Heart right ventricle (tissue), 16 donors: Measurements from ENCODE around the gene TCTN3. TPM values are rescaled to one million over a fixed set of nuclear protein-coding genes. Genes with fewer than 3 reads are reported as not detected.

Experiments used
- ATAC-seq, 8 donors: fragments of 200-7000 bp; cut with Tn5 transposase; one replicate each; pipeline ENCODE4 v1.9.1; 2020; ENCODE audit warnings: mild to moderate bottlenecking in 8 of 8, moderate library complexity in 8 of 8, moderate number of reproducible peaks in 1 of 8
- DNase-seq, 2 donors: peaks; one replicate each; pipeline ENCODE4 v3.0.0-alpha.2; 2020
- H3K27ac ChIP-seq, 10 donors: fragments of 200-600 bp; sonication (generic) in 2 of 10; one replicate each; pipeline versions ENCODE4 v1.5.0 to v1.8.0; 2020 to 2022; ENCODE audit warnings: mild to moderate bottlenecking in 3 of 10
- H3K27me3 ChIP-seq, 7 donors: fragments of 200-600 bp; one replicate each; pipeline ENCODE4 v1.8.0; 2021 to 2022; ENCODE audit warnings: mild to moderate bottlenecking in 2 of 7
- H3K36me3 ChIP-seq, 9 donors: fragments of 200-600 bp; sonication (generic) in 1 of 9; one replicate each; pipeline versions ENCODE4 v1.5.0 to v1.8.0; 2020 to 2022; ENCODE audit warnings: mild to moderate bottlenecking in 2 of 9
- H3K4me1 ChIP-seq, 9 donors: fragments of 200-600 bp; sonication (generic) in 1 of 9; one replicate each; pipeline versions ENCODE4 v1.5.0 to v1.8.0; 2020 to 2022; ENCODE audit warnings: mild to moderate bottlenecking in 4 of 9
- H3K4me3 ChIP-seq, 10 donors: fragments of 200-600 bp; sonication (generic) in 2 of 10; one replicate each; pipeline versions ENCODE4 v1.5.0 to v1.8.0; 2020 to 2022; ENCODE audit warnings: mild to moderate bottlenecking in 7 of 10, moderate library complexity in 2 of 10
- H3K9me3 ChIP-seq, 11 donors: fragments of 200-600 bp in 10 of 11; sonication (generic) in 2 of 11; one replicate each; pipeline versions ENCODE4 v1.5.0 to v1.8.0; 2013 to 2022; ENCODE audit warnings: mild to moderate bottlenecking in 2 of 11, control low read depth in 1 of 11, moderate library complexity in 1 of 11
- WGBS, 2 donors: extraction: QIAGEN DNeasy Blood & Tissue Kit; methylation state at CpG; one replicate each; pipeline ENCODE4 v1.1.7; 2013; ENCODE audit warnings: inconsistent platforms in 1 of 2; 5-methylcytosine and 5-hydroxymethylcytosine counted together
- intact Hi-C, 10 donors: fragments of 100-400 bp; cut with DNase I; formaldehyde crosslinking; loops; one replicate each; pipeline versions ENCODE4 v1.11.1 to v1.14.2; 2022
- polyA plus RNA-seq, 2 donors: library from polyadenylated mRNA; stranded (reverse); fragments of 200-250 nt; gene quantifications; one replicate each; pipeline ENCODE4 v1.2.3, GENCODE V29; 2013
- total RNA-seq, 10 donors: library from RNA; stranded (reverse); fragmentation: NEBNext Ultra II Directional in 3 of 10; extraction: Animal tissue kit (Norgen Biotek cat#: 25700) in 3 of 10; gene quantifications; one replicate each; pipeline versions ENCODE4 v1.2.1 to v1.2.4, GENCODE V29; 2021 to 2023
- TF ChIP-seq, protein P1 (sequence below), 9 donors: fragments of 200-600 bp; sonication (generic) in 2 of 9; IDR thresholded peaks; one replicate each; pipeline versions ENCODE4 v1.5.0 to v1.8.0; 2021 to 2022; ENCODE audit warnings: antibody characterized with exemption in 9 of 9, mild to moderate bottlenecking in 5 of 9, moderate library complexity in 1 of 9
- donor health status: Arrhythmogenic right ventricular cardiomyopathy.
- donor health status: ischemic (EF 13 %, LVEDD 7.1; RV severe dilation, severe dysfunction).
- donor health status: healthy with polysubstance abuse.
- donor health status: DM: no; HTN: yes; CAD: no.
- donor health status: DM: no; HTN: no; CAD: no.
- donor health status: ischemic (EF 25% LVEDD 6.9; RV normal size, moderate dysfunction).
- donor health status: ischemic (EF 25% LVEDD 5.7; RV mildly dilated, moderate dysfunction).
- donor health status: healthy.
- donor health status: DM: yes; HTN: yes; CAD: no.
- donor health status: Ischemic cardiomyopathy.
- donor health status: ischemic (EF 35%, LVEDD 5.7; RV mildly dilated, moderate dysfunction).
- donor health status: nonischemic (EF 11% LVEDD 7.7; RV severe dilation, severe dysfunction).
- donor health status: DM: yes; HTN: yes; CAD: no.
- donor health status: PGD.
- donor health status: ischemic (EF 29% LVEDD 5.4; RV normal size, mild dysfunction).
- donor health status: nonischemic (EF 23%, LVEDD 6.1; RV moderate dilation, normal function).

TCTN3 gene
- total and polyA plus RNA-seq, 12 donors, result 6.4 to 17.5 (median 11.4) TPM

DNA sequence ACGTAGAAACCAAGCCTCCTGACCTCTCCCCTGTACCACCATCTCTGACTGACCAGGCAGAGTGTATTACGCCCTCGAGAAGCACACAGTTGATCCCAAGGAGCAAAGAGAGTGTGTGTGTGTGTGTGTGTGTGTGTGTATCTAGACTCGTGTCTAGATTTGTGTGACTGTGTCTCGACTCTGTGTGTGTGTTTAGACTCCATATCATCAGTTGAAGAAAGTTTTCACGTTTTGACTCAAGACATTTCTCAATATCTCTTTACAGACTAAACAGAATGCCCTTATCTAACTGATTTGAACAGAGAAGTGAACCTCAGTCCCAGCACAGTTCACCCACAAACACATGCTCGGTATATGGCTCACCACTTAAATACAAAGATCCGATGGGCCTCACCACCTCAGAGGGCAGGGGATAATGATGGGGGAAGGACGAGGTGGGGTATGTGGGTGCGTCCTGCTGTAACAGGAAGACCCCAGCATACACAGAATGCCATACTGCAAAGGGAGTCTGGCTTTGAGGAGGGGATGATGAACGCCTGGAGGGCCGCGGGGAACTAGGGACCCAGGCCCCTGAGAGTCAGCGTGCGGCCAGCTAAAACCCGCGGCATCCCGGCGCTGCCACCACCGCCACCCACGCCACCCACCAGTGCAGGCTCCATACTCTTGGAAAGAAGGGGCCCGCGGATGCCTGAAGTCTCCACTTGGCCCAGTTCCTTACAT lies 38.0 kb downstream of the TCTN3 start:
- Histone ChIP-seq H3K27ac (peak overlapping the region in 8 of 10 donors; percentile 10 to 81 (median 63)), H3K36me3 (peaks cover 0 to 27% (median 15%) of the 10 kb centered on the region in 9 donors), H3K27me3 (no peaks in the 10 kb centered on the region), H3K4me1 (peaks cover 0 to 21% (median 10%) of the 10 kb centered on the region in 9 donors), H3K9me3 (peaks cover 0 to 10% (median 0%) of the 10 kb centered on the region in 11 donors), H3K4me3 (peak overlapping the region; percentile 58 to 100 (median 82))
- WGBS, 2 donors, result 16% methylated on average over 23 of the region's 23 CpGs
- DNase-seq (no peak), ATAC-seq (peak in 6 of 8 donors; percentile 4 to 27 (median 16))
- TF ChIP-seq, protein P1, sequence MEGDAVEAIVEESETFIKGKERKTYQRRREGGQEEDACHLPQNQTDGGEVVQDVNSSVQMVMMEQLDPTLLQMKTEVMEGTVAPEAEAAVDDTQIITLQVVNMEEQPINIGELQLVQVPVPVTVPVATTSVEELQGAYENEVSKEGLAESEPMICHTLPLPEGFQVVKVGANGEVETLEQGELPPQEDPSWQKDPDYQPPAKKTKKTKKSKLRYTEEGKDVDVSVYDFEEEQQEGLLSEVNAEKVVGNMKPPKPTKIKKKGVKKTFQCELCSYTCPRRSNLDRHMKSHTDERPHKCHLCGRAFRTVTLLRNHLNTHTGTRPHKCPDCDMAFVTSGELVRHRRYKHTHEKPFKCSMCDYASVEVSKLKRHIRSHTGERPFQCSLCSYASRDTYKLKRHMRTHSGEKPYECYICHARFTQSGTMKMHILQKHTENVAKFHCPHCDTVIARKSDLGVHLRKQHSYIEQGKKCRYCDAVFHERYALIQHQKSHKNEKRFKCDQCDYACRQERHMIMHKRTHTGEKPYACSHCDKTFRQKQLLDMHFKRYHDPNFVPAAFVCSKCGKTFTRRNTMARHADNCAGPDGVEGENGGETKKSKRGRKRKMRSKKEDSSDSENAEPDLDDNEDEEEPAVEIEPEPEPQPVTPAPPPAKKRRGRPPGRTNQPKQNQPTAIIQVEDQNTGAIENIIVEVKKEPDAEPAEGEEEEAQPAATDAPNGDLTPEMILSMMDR (IDR thresholded peaks at IDR 0.05), result no peak
- intact Hi-C loops, result no loop called here

GRCh38 chr10:95653895-95654294 lies 39.8 kb downstream of the TCTN3 start:
- 91 to 96% methylated on average over 5 of the region's 5 CpGs for WGBS, 2 donors
- Histone ChIP-seq H3K27ac (no peak overlapping the region), H3K27me3 (no peaks in the 10 kb centered on the region), H3K9me3 (peaks cover 0 to 10% (median 0%) of the 10 kb centered on the region in 11 donors), H3K4me1 (peaks cover 0 to 21% (median 10%) of the 10 kb centered on the region in 9 donors), H3K36me3 (peaks cover 0 to 42% (median 15%) of the 10 kb centered on the region in 9 donors), H3K4me3 (no peak overlapping the region)
- ATAC-seq (no peak), DNase-seq (no peak)
- TF ChIP-seq, protein P1 (IDR thresholded peaks at IDR 0.05), result no peak
- intact Hi-C loops, result no loop called here

GRCh38 chr10:95651346-95652060 lies 42.2 kb downstream of the TCTN3 start:
- intact Hi-C loops, result no loop called here
- H3K9me3 ChIP-seq, result peaks cover 0 to 10% (median 0%) of the 10 kb centered on the region in 11 donors
- H3K27me3 ChIP-seq, result no peaks in the 10 kb centered on the region
- no peak overlapping the region for H3K27ac ChIP-seq
- DNase-seq (no peak), ATAC-seq (no peak)
- 96 to 100% methylated on average over 1 of the region's 1 CpG for WGBS, 2 donors
- peaks cover 0 to 65% (median 21%) of the 10 kb centered on the region in 9 donors for H3K36me3 ChIP-seq
- TF ChIP-seq, protein P1 (IDR thresholded peaks at IDR 0.05), result no peak
- H3K4me3 ChIP-seq, result no peak overlapping the region
- H3K4me1 ChIP-seq, result peaks cover 0 to 16% (median 9%) of the 10 kb centered on the region in 9 donors

- TF ChIP-seq, protein P1 (IDR thresholded peaks at IDR 0.05), result no peak
- Histone ChIP-seq H3K36me3 (peaks cover 0 to 78% (median 21%) of the 10 kb centered on the region in 9 donors), H3K27me3 (no peaks in the 10 kb centered on the region), H3K4me1 (peaks cover 0 to 7% (median 0%) of the 10 kb centered on the region in 9 donors), H3K4me3 (no peak overlapping the region), H3K27ac (no peak overlapping the region), H3K9me3 (peaks cover 0 to 10% (median 0%) of the 10 kb centered on the region in 11 donors)
- intact Hi-C loops, result no loop called here
- DNase-seq, result no peak
- no peak for ATAC-seq
- WGBS, 2 donors, result 81 to 88% methylated on average over 2 of the region's 2 CpGs
These were observed 43.5 kb downstream of the TCTN3 start for GRCh38 chr10:95650232-95650631.
